Activated CD8-positive, alpha-beta T cell treated with anti-CD3 and anti-CD28 coated beads for 36 hours (primary cell): ENCODE data around the gene CLCN7. TPM values are rescaled to one million over a fixed set of nuclear protein-coding genes. Genes with fewer than 3 reads are reported as not detected.

ENCODE experiments used
- total RNA-seq, 2 experiments: library from RNA; stranded (reverse); gene quantifications; one replicate each; pipeline ENCODE4 v1.2.3, GENCODE V29; 2021

CLCN7 gene
- total RNA-seq, 2 experiments from 2014 or later, result 35.5 to 36.8 TPM

Other genes starting within 250 kb of the CLCN7 start
- not detected for gene TPSG1, start 249.8 kb downstream of the CLCN7 start, total RNA-seq
- not detected for gene TPSB2, start 244.8 kb downstream of the CLCN7 start, total RNA-seq
- gene TPSAB1, start 234.3 kb downstream of the CLCN7 start, total RNA-seq, result not detected
- not detected for gene TPSD1, start 219.0 kb downstream of the CLCN7 start, total RNA-seq
- gene UBE2I, start 165.4 kb downstream of the CLCN7 start, total RNA-seq, result 100 to 1,000 TPM; 245 to 254 TPM
- under 1 TPM; 0.27 to 0.68 TPM for gene BAIAP3, start 141.4 kb downstream of the CLCN7 start, total RNA-seq
- gene TSR3, start 123.2 kb downstream of the CLCN7 start, total RNA-seq, result 10 to 100 TPM; 54.7 to 57.4 TPM
- 10 to 100 TPM; 17.3 to 19.2 TPM for gene GNPTG, start 123.1 kb downstream of the CLCN7 start, total RNA-seq
- 10 to 100 TPM; 32.4 to 38.1 TPM for gene UNKL, start 60.3 kb downstream of the CLCN7 start, total RNA-seq
- gene UQCC4, start 54.3 kb downstream of the CLCN7 start, total RNA-seq, result 10 to 100 TPM; 16.4 to 17.8 TPM
- under 1 TPM in 1 of 2 experiments, not detected in 1; 0.29 TPM for gene PERCC1, start 44.0 kb downstream of the CLCN7 start, total RNA-seq
- gene CCDC154, start 30.5 kb downstream of the CLCN7 start, total RNA-seq, result 1 to 10 TPM; 1.3 to 1.4 TPM
- not detected for gene PTX4, start 13.9 kb upstream of the CLCN7 start, total RNA-seq
- gene TELO2, start 18.3 kb upstream of the CLCN7 start, total RNA-seq, result 10 to 100 TPM; 59.1 to 62.1 TPM
- gene TMEM204, start 58.6 kb upstream of the CLCN7 start, total RNA-seq, result 10 to 100 TPM; 12.9 to 14.3 TPM
- gene IFT140, start 137.0 kb upstream of the CLCN7 start, total RNA-seq, result 10 to 100 TPM; 12.0 to 12.1 TPM
- gene CRAMP1, start 137.3 kb upstream of the CLCN7 start, total RNA-seq, result 10 to 100 TPM; 15.1 to 15.7 TPM
- gene JPT2, start 203.3 kb upstream of the CLCN7 start, total RNA-seq, result 10 to 100 TPM; 61.5 to 62.2 TPM
- 10 to 100 TPM; 58.4 to 65.1 TPM for gene MAPK8IP3, start 231.2 kb upstream of the CLCN7 start, total RNA-seq